ENCODE measurements around the gene GATAD2B.
"Not testable (repeated sequence)": the region's sequence is repeated elsewhere in the genome, so short reads cannot be mapped to it uniquely, and the experiment has no call there.

The GATAD2B gene

DNA sequence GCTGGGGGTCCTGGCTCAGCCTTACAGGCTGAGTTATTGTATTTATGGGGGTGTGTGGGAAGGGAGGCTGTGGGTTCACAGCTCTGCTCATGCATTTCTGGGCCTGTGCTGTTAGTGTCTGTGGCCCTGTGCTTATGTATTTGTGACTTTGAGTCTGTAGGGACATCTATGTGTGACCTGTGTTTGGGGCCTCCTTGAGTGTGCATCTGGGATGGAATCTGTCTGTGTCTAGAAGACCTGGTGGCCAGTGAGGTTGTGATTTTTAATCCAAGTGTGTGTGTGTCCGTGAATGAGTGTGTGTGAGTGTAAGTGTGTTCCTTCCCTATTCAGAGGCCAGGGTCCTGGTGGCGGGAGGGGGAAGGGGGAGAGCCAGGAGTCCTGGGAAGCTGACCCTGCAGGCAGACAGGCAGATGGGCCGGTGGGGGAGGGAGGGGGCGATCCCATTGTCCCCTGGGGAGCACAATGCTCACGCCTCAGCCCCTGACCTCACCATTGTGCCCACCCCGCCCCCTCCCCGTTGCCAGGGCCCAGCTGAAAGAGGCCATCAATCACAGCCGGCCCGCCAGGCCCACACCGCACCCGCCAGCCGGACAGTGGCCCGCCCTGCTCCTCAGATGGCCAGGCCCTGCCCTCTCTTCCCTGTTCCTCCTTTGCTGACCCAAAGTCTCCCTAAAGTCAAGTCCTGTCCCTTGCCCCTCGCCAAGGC lies 128.0 kb downstream of the GATAD2B start:
- DNase-seq, result no peak

- no peak for DNase-seq
These were observed 128.7 kb downstream of the GATAD2B start for GRCh38 chr1:153793973-153794615.

GRCh38 chr1:153793261-153793972 lies 129.4 kb downstream of the GATAD2B start:
- DNase-seq, result no peak

- DNase-seq, result no peak
These were observed 130.1 kb downstream of the GATAD2B start for GRCh38 chr1:153792631-153793041.

DNA sequence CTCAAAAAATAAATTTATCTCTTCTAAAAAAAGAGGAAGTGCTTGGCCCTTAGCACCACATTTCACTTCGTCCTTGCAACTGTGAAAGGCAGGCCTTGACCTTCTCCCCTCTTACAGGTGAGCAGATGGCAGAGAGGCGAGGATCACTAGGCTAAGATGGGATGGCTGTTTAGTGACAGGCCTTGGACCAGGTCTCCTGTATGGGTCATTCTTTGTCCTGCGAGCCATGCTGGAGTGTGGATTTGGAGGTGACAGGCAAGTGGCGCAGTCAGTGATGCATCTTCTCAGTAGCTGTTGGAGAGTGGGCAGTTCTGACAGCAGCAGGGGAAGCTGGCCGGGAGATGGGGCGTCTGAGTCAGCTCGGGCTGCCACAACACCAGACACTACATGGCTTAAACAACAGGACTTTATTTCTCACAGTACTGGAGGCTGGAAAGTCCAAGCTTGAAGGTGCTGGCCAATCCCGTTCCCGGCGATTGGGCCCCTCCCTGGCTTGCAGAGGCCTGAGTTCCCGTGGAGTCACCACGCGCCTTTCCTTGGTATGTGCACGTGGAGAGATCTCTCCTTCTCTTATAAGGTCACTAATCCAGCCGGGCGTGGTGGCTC lies 131.0 kb downstream of the GATAD2B start:
- DNase-seq, result peak; percentile 46

GRCh38 chr1:153790966-153791647 lies 131.7 kb downstream of the GATAD2B start:
- peak; percentile 93 for DNase-seq

DNA sequence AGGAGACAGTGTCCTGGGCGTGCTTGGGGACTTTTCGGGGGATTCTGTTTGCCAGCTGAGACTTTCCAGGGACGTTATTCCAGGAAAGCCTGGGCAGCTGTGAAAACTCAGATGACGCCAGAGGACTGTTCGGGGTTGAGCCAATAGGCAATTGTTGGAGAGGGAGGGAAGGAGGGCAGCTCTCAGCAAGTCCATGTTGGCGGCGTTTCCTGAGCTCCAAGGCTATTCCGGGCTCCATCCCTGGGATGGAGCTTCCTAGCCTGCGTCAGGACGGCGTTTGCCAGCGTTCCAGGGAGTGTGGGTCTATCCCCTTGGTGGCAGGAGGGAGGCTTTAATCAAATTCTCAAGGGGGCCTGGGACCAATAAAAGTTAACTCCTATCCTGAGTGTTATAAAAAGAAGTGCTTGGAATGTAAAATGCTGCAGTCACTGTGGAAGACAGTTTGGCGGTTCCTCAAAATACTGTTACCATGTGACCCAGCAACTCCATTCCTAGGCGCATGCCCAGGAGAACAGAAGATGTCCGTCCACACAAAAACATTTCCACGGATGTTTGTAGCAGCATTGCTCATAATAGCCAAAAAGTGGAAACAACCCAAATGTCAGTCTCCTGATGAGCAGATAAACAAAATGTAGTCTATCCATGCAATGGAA lies 132.3 kb downstream of the GATAD2B start:
- peak; percentile 72 for DNase-seq

- DNase-seq, result peak; percentile 44
These were observed 133.2 kb downstream of the GATAD2B start for GRCh38 chr1:153789478-153790034.

GRCh38 chr1:153786038-153786790 lies 136.6 kb downstream of the GATAD2B start:
- DNase-seq, result no peak

GRCh38 chr1:153783233-153784190 lies 139.3 kb downstream of the GATAD2B start:
- DNase-seq, result peak; percentile 96

- DNase-seq, result not testable (repeated sequence)
These were observed 140.1 kb downstream of the GATAD2B start for GRCh38 chr1:153782648-153783047.

GRCh38 chr1:153780551-153780950 lies 142.2 kb downstream of the GATAD2B start:
- DNase-seq, result no peak

- no peak for DNase-seq
These were observed 142.8 kb downstream of the GATAD2B start for GRCh38 chr1:153779781-153780541.

GRCh38 chr1:153778824-153779519 lies 143.8 kb downstream of the GATAD2B start:
- DNase-seq, result no peak

DNA sequence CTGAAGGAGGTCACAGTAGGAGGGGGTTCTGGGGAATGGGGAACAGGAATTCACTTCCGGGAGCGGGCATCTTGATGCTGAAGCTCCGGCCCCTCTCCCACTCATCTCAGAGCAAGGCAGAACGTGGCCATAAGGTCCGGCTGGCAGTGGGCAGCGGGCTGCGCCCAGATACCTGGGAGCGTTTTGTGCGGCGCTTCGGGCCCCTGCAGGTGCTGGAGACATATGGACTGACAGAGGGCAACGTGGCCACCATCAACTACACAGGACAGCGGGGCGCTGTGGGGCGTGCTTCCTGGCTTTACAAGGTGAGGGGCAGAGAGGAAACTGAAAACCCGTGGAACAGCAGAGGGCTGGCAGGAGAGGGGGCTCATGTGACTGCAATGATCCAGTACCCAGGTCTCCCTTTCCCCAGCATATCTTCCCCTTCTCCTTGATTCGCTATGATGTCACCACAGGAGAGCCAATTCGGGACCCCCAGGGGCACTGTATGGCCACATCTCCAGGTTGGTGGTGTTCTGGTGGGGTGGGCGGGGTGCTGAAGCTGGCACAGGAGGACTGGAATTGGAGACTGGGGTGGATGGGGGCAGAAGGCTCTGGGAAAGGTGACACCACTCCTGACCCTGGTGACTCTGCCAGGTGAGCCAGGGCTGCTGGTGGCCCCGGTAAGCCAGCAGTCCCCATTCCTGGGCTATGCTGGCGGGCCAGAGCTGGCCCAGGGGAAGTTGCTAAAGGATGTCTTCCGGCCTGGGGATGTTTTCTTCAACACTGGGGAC lies 144.5 kb downstream of the GATAD2B start:
- DNase-seq, result no peak

- no peak for DNase-seq
These were observed 145.1 kb downstream of the GATAD2B start for GRCh38 chr1:153777648-153778047.

GRCh38 chr1:153776845-153777370 lies 145.9 kb downstream of the GATAD2B start:
- no peak for DNase-seq

Measured in hematopoietic multipotent progenitor cell treated with erythropoietin and hydrocortisone succinate and interleukin-3 and kit ligand, for 4 days (in vitro differentiated cells).